ENCODE data around the gene FAM131A.

FAM131A gene, protein sequence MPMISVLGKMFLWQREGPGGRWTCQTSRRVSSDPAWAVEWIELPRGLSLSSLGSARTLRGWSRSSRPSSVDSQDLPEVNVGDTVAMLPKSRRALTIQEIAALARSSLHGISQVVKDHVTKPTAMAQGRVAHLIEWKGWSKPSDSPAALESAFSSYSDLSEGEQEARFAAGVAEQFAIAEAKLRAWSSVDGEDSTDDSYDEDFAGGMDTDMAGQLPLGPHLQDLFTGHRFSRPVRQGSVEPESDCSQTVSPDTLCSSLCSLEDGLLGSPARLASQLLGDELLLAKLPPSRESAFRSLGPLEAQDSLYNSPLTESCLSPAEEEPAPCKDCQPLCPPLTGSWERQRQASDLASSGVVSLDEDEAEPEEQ

DNA sequence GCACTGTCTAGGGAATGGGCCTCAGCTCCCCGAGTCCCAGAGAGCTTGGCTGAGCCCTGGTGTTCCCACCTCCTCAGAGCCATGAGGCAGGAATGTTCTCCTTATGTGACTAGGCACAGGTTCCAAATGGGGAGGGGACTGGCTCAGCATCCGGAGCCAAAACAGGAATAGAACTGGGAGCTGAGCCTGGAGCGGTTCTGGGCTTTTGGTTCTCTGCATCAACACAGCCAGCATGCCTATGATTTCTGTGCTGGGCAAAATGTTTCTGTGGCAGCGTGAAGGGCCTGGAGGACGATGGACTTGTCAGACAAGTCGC, at the start of gene FAM131A:
TSS of gene FAM131A (plus strand) at position 202 of the 316 bp plus-strand sequence. CDS start at position 233, 31 bp downstream.
- ATAC-seq, result no peak

GRCh38 chr3:184289426-184289938, 47.9 kb upstream of the FAM131A start:
- peak; percentile 50 to 74 for ATAC-seq

- no peak for ATAC-seq
Observed at GRCh38 chr3:184290331-184290730, 47.1 kb upstream of the FAM131A start.

DNA sequence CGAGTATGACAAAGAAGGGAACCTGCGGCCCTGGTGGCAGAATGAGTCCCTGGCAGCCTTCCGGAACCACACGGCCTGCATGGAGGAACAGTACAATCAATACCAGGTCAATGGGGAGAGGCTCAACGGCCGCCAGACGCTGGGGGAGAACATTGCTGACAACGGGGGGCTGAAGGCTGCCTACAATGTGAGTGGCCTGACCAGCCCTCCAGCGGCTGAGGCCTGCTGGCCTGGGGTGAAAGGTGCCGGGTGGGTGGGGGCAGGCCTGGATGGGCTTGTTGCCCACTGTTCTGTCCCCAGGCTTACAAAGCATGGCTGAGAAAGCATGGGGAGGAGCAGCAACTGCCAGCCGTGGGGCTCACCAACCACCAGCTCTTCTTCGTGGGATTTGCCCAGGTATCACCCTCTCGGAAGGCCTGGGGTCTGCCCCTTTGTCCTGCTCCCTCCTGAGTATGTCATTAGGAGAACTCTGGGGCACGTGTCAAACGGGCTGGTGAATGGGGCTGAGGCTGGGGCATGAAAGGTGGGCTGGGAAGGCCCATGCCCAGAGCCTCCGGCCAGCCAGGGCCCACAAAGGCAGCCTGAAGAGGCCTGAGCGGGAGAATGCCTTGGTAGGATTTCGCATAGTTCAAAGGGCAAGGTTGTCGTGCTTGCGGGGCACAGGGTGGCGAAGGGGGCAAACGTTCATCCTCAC, 46.2 kb upstream of the FAM131A start:
- no peak for ATAC-seq

GRCh38 chr3:184291738-184292445, 45.5 kb upstream of the FAM131A start:
- ATAC-seq, result no peak

GRCh38 chr3:184295771-184296170, 41.6 kb upstream of the FAM131A start:
- ATAC-seq, result no peak

- ATAC-seq, result no peak
Observed at GRCh38 chr3:184296616-184297015, 40.8 kb upstream of the FAM131A start.

GRCh38 chr3:184298759-184299487, 38.5 kb upstream of the FAM131A start, which contains the start of gene PSMD2:
TSS of gene PSMD2 (plus strand) at chr3:184299241. CDS start at chr3:184299267, 26 bp downstream.
- peak; percentile 92 to 98 for ATAC-seq

- ATAC-seq, result no peak
Observed at GRCh38 chr3:184299488-184300377, 37.7 kb upstream of the FAM131A start.

- ATAC-seq, result no peak
Observed at GRCh38 chr3:184300378-184300720, 37.1 kb upstream of the FAM131A start.

- peak in 1 of 2 donors; percentile 61 for ATAC-seq
Observed at GRCh38 chr3:184305577-184305976, 31.8 kb upstream of the FAM131A start.

DNA sequence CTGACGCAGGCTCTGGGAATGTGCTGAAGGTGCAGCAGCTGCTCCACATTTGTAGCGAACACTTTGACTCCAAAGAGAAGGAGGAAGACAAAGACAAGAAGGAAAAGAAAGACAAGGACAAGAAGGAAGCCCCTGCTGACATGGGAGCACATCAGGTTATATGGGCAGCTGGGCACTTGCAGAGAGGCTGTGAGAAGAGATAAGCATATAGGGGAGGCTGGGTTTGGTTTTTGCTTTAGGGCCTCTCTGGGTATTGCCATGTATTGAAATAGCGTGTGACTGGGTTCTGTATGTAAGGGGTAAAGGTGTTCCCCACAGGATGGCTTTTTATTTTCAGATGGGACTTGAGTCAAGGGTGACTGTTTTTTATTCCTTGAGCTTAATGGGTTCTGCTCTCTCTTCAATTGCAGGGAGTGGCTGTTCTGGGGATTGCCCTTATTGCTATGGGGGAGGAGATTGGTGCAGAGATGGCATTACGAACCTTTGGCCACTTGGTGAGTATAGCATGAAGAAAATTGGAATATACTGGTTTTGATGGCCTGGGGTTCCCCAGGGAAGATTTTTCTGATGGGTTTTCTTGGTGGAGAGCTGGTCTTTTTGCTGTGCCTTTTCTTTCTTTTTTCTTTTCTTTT, 30.9 kb upstream of the FAM131A start:
- no peak for ATAC-seq

DNA sequence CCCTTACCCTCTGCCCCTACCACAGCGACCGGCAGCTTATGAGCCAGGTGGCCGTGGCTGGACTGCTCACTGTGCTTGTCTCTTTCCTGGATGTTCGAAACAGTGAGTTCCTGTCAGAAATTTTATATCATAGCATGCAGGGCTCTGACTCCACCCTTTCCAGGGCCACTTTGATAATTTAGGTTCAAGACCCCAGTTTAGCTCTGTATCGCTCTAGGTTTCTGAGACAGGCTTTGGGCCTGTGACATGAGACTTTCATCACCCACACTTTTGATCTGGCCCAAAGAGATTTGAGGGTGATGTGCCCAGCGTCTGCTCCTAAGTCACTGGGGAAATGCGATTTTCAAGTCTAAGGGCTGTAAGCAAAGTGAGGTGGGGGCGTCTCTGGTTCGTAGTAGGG, 29.5 kb upstream of the FAM131A start:
- no peak for ATAC-seq

DNA sequence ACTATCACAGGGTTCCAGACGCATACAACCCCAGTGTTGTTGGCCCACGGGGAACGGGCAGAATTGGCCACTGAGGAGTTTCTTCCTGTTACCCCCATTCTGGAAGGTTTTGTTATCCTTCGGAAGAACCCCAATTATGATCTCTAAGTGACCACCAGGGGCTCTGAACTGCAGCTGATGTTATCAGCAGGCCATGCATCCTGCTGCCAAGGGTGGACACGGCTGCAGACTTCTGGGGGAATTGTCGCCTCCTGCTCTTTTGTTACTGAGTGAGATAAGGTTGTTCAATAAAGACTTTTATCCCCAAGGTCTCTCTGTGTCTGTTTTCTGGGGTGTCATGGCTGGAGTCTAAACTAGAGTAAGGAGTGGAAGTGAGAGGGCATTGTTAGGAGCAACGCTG, 28.7 kb upstream of the FAM131A start:
- ATAC-seq, result no peak

- no peak for ATAC-seq
Observed at GRCh38 chr3:184311633-184312032, 25.8 kb upstream of the FAM131A start.

DNA sequence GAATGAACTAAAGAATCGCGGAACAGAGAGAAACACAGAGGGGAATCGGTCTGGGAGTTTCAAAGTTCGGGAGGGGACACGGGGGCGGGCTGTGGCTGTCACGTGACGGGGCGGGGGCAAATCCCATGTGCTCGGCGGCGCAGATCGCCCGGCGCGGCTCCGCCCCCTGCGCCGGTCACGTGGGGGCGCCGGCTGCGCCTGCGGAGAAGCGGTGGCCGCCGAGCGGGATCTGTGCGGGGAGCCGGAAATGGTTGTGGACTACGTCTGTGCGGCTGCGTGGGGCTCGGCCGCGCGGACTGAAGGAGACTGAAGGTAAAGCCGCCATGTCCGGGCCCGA, 23.1 kb upstream of the FAM131A start, which contains the start of gene EIF4G1:
TSS of gene EIF4G1 (plus strand) at position 244 of the 337 bp plus-strand sequence. CDS start 1,191 bp downstream, outside the sequence.
- ATAC-seq, result peak; percentile 86

DNA sequence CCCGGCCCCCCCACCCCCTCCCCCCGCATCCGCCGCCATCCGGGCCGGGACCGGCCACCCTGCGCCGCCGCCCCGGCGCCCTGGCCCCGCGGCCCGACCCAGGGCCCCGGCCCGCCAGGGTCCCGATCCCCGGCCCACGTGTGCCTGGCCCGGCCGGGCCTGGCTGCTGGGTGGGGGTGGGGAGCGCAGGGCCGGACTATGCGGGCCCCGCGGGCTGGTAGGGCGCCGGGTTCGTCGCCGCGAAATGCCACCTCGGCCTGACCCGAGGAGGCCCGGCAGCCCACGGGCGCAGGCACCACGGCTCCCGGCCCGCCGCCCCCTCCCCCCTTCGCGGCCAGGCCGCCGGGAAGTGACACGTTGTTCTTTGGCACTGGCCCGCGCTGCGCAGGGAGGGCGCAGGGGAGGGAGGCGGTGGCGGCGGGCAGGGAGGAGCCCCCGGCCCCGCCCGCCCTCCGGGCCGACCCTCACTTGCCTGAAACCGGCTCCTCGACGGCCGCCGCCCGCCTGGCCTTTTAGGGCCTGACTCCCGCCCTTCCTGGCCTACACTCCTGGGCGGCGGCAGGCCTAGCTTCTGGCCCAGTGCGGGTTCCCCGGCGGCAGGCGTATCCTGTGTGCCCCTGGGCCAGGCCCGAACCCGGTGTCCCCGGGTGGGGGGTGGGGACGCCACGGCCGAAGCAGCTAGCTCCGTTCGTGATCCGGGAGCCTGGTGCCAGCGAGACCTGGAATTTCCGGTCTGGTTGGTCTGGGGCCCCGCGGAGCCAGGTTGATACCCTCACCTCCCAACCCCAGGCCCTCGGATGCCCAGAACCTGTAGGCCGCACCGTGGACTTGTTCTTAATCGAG, 22.5 kb upstream of the FAM131A start:
- ATAC-seq, result peak; percentile 53 to 55

GRCh38 chr3:184315543-184315867, 21.9 kb upstream of the FAM131A start:
- no peak for ATAC-seq

- ATAC-seq, result no peak
Observed at GRCh38 chr3:184315871-184316661, 21.3 kb upstream of the FAM131A start.
